ENCODE results near the gene DAB2IP.

DAB2IP gene

GRCh38 chr9:121666294-121666693 lies 14.9 kb downstream of the DAB2IP start:
- no peak for DNase-seq (ENCODE audit: low read depth, low spot score)
- in situ Hi-C loops (cut with HindIII; ENCODE audit: low sequenced_read_pairs): no loop called here
- no peak for TF ChIP-seq CTCF (IDR thresholded peaks at IDR 0.05; ENCODE audit: low read depth, low read length)
- H3K4me3 ChIP-seq (ENCODE audit: low read depth, low read length): no peak overlapping the region

GRCh38 chr9:121667214-121667613 lies 15.8 kb downstream of the DAB2IP start:
- no peak for DNase-seq (ENCODE audit: low read depth, low spot score)
- TF ChIP-seq CTCF (IDR thresholded peaks at IDR 0.05; ENCODE audit: low read depth, low read length): no peak
- no peak overlapping the region for H3K4me3 ChIP-seq (ENCODE audit: low read depth, low read length)
- in situ Hi-C loops (cut with HindIII; ENCODE audit: low sequenced_read_pairs): no loop called here

- DNase-seq (ENCODE audit: low read depth, low spot score): no peak
- H3K4me3 ChIP-seq (ENCODE audit: low read depth, low read length): no peak overlapping the region
- in situ Hi-C loops (cut with HindIII; ENCODE audit: low sequenced_read_pairs): no loop called here
- TF ChIP-seq CTCF (IDR thresholded peaks at IDR 0.05; ENCODE audit: low read depth, low read length): no peak
Observed at GRCh38 chr9:121667890-121668289, 16.5 kb downstream of the DAB2IP start.

- TF ChIP-seq CTCF (IDR thresholded peaks at IDR 0.05; ENCODE audit: low read depth, low read length): no peak
- DNase-seq (ENCODE audit: low read depth, low spot score): no peak
- in situ Hi-C loops (cut with HindIII; ENCODE audit: low sequenced_read_pairs): no loop called here
- no peak overlapping the region for H3K4me3 ChIP-seq (ENCODE audit: low read depth, low read length)
Observed at GRCh38 chr9:121670431-121670830, 19.0 kb downstream of the DAB2IP start.

- no peak for DNase-seq (ENCODE audit: low read depth, low spot score)
- H3K4me3 ChIP-seq (ENCODE audit: low read depth, low read length): no peak overlapping the region
- no peak for TF ChIP-seq CTCF (IDR thresholded peaks at IDR 0.05; ENCODE audit: low read depth, low read length)
- in situ Hi-C loops (cut with HindIII; ENCODE audit: low sequenced_read_pairs): no loop called here
Observed at GRCh38 chr9:121671612-121672155, 20.2 kb downstream of the DAB2IP start.

GRCh38 chr9:121672213-121672612 lies 20.8 kb downstream of the DAB2IP start:
- H3K4me3 ChIP-seq (ENCODE audit: low read depth, low read length): no peak overlapping the region
- TF ChIP-seq CTCF (IDR thresholded peaks at IDR 0.05; ENCODE audit: low read depth, low read length): no peak
- DNase-seq (ENCODE audit: low read depth, low spot score): no peak
- in situ Hi-C loops (cut with HindIII; ENCODE audit: low sequenced_read_pairs): no loop called here

GRCh38 chr9:121672986-121673385 lies 21.6 kb downstream of the DAB2IP start:
- no peak overlapping the region for H3K4me3 ChIP-seq (ENCODE audit: low read depth, low read length)
- no peak for DNase-seq (ENCODE audit: low read depth, low spot score)
- in situ Hi-C loops (cut with HindIII; ENCODE audit: low sequenced_read_pairs): no loop called here
- TF ChIP-seq CTCF (IDR thresholded peaks at IDR 0.05; ENCODE audit: low read depth, low read length): no peak

Measured in astrocyte of the spinal cord (primary cell).